HG02884 (cell line): ENCODE results near the gene LDHB.
"Not testable (repeated sequence)": the region's sequence is repeated elsewhere in the genome, so short reads cannot be mapped to it uniquely, and the experiment has no call there.

Source experiments
- ATAC-seq: cut with Tn5 transposase; IDR thresholded peaks from one replicate; pipeline ENCODE4 v1.9.1; 2021; ENCODE audit warnings: mild to moderate bottlenecking, moderate library complexity; ENCODE audit not compliant: unreplicated experiment

The LDHB gene

GRCh38 chr12:21662122-21662792 lies 4.6 kb upstream of the LDHB start:
- ATAC-seq: no peak

GRCh38 chr12:21661396-21662093 lies 3.9 kb upstream of the LDHB start:
- not testable (repeated sequence) for ATAC-seq

DNA sequence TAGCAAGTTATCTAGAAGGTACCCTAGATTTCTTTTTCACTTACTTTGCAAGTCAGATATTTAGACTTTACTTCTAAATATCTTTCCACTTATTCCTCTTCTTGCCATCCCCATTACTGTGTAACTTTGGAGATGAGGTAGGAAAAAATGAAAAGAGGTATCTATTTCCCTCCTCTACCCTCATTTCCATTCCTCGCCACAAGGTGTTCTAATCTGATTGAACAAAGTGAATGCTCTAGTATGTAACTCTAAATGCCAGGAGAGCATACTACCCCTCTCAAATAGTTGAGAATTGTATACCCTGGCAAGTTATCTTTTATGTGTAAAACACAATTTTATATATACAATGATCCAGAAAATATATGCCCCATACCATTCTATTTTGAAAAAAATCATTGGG lies 1.7 kb upstream of the LDHB start:
- ATAC-seq: no peak

- peak; percentile 21 for ATAC-seq
These were observed 727 bp downstream of the LDHB start for GRCh38 chr12:21656905-21657325.

- ATAC-seq: no peak
These were observed 2.1 kb downstream of the LDHB start for GRCh38 chr12:21655591-21655990.

GRCh38 chr12:21651821-21652220 lies 5.8 kb downstream of the LDHB start:
- ATAC-seq: no peak

DNA sequence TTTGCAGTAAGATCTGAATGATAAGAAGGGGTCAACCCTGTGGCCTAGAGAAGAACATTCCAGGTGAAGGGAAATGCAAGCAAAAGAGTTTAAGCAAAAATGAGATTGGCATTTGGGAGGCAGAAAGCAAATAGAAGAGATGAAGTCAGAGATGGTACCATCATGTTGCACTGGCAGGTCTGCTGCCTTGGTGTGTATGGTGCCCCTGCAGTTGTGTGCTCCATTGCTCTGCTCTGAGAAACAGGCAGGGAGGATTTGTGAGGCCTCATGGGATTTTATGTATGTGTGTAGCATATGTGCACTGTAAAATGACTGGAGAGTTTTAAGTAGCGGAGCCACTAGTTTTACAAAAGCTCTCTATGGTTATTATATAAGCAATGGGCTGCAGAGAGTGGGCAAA lies 6.6 kb downstream of the LDHB start:
- no peak for ATAC-seq

- no peak for ATAC-seq
These were observed 8.6 kb downstream of the LDHB start for GRCh38 chr12:21649034-21649433.

GRCh38 chr12:21648378-21648777 lies 9.3 kb downstream of the LDHB start:
- ATAC-seq: no peak

GRCh38 chr12:21647179-21647578 lies 10.5 kb downstream of the LDHB start:
- no peak for ATAC-seq

DNA sequence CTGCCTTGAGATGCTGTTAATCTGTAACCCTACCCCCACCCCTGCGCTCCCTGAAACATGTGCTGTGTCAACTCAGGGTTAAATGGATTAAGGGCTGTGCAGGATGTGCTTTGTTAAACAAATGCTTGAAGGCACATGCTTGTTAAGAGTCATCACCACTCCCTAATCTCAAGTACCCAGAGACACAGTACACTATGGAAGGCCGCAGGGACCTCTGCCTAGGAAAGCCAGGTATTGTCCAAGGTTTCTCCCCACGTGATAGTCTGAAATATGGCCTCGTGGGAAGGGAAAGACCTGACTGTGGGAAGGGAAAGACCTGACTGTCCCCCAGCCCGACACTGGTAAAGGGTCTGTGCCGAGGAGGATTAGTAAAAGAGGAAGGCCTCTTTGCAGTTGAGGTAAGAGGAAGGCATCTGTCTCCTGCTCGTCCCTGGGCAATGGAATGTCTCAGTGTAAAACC lies 12.6 kb downstream of the LDHB start:
- ATAC-seq: not testable (repeated sequence)

DNA sequence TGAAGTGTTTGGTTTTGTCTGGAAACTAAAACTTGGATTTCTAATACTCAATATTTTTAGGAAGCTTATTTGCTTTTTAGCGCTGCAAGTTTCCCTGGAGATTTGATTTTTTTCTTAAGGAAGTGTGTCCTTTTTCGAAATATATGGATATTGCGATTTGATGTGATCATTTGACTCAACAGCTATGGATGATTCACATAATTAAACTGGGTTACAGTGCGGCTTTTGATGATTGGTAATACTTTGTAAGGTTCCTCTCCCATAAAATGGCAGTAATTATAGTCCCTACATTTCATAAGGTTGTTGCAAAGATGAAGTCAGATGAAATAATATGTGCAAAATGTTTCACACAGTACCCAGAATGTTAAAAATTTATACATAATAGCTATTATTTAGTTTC lies 13.1 kb downstream of the LDHB start:
- no peak for ATAC-seq

DNA sequence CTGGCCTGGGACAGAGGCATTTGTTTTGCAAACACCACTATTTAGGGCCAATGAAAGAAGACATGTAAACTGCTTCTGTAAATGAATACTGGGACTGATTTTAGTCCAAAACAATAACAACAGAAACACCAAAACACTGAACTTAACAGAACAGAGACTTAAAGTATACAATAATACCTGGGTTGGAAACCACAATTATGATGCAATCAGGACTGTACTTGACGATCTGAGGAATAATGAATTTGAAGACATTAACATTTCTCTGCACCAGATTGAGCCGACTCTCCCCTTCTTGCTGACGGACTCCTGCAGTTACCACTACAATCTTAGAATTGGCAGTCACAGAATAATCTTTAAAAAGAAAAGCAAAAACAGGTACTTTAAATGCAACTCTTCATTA lies 13.9 kb downstream of the LDHB start:
- ATAC-seq: no peak

DNA sequence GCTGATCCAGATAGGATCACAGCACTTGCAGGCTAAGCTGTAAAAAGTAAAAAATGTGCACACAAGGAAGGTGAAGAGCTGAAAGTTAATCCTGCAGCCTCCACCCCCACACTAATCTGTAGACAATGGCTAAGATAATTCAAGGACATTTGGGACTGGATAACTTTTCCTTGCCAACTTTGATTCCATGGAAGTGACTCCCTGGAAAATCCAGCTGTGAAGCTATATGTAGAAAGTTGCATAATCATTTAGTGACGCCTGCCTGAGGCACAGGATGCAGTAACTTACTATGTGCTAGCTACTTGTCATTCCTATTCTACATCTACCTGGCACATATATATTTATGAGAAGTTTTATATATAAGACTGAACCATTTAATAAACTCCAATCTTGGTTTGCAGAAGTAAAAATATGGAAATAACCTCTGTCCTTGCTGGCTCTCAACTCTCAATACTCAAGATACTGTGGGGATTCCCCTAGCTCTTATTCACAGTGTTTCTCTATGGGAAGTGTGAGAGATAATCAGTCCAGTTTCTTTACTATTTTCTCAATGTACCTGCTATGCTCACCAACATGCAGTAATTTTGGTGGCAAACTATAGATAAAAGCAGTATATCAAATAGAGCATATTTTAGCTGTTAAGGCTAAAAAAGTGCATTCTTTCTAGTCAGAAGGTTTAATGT lies 14.8 kb downstream of the LDHB start:
- no peak for ATAC-seq

DNA sequence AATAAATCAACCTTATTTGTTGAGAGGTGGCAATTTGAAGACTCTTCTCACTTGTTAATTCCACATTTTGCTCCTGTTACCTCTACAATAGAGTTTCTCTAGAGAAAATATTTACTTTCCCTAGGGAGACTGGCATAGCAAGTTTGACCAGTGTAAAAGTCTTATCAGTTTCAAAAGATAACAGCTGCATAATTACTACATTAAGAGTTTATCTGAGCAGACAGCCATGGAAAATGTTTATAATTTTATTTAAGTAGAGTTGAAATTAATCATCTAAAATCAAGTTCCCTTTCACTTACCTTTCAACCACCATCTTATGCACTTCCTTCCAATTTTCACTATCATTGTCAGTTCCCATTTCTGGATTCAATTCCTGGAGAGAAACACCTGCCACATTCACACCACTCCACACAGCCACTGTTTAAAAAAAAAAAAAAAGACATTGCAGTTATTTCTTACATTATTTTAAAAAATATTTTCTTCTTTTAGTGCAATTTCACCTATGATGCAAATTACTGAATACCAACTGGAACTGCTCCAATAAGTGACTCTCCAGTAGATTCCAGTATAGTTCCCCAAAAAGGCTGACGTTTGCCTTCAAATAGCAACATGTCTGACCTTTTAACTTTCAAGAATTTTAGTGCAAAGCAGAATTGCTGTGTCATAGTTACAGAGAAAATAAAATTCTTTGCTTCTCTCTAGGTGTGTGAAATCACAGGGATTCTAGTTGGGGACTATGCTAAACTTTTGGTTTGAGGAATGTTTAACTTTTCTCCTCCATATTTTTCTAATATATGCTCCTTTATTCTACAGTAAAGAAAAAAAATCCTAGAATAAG lies 19.4 kb downstream of the LDHB start:
- no peak for ATAC-seq

DNA sequence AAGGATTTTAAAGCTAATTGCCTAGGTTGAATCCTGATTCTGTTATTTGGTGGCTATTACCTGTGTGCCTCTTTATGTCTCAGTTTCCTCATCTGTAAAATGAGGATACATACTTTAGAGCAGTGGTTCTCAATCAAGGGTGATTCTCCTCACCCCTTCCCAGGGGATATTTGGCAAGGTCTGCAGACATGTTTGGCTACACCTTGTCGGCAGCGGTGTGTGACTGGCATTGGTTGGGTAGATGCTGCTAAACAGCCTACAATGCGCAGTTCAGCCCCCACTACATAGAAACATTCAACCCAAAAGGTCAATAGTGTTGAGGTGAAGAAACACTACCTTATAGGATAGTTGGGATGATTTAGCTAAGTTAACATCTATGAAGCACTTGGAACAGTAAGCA lies 23.4 kb downstream of the LDHB start:
- ATAC-seq: no peak

- no peak for ATAC-seq
These were observed 26.3 kb downstream of the LDHB start for GRCh38 chr12:21631367-21631766.

- ATAC-seq: no peak
These were observed 29.7 kb downstream of the LDHB start for GRCh38 chr12:21627924-21628323.

DNA sequence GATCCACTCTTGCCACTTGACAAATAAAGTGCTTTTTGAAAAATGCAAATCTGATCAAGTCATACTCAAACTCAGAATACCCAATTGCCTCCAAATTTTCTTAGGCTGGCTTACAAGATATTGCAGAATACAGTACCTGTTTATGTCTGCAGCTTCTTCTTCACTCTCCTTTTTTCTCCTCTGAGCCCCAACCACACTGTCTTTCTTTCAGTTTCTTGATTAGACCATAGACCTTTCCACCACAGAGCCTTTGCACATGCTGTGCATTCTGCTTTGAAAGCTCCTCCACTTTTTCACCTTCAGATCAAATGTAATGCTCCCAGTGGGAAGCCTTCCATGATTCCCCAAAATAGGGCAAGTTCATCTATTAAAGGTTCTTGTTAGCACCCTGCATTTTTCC lies 39.1 kb downstream of the LDHB start:
- ATAC-seq: no peak

DNA sequence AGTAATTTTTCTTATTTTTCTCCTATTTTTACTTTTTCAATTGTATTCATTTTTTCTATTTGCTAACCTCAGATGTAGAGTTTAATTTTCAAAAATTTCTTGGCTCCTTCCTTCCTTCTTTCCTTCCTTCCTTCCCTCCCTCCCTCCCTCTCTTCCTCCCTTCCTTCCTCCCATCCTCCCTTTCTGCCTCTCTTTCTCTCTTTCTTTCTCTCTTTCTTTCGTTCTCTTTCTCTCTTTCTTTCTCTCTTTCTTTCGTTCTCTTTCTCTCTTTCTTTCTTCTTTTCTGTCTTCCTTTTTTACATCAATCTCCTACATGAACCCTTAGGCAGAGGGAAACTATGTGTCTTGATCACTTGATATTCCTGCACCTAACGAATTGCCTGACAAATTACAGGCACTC lies 40.6 kb downstream of the LDHB start:
- no peak for ATAC-seq

GRCh38 chr12:21615431-21615830 lies 42.2 kb downstream of the LDHB start:
- no peak for ATAC-seq
